Activated B cell treated with CpG ODN at 0.5 μM for 24 hours (primary cell): Measurements from ENCODE around the gene CD80. TPM values are rescaled to one million over a fixed set of nuclear protein-coding genes. Genes with fewer than 3 reads are reported as not detected.
A peak's percentile ranks its signal among the peaks of the same experiment; 100 is the strongest.
"Not testable (repeated sequence)": the region's sequence is repeated elsewhere in the genome, so short reads cannot be mapped to it uniquely, and the experiment has no call there.

ENCODE experiments used
- ATAC-seq: fragments of 200-7000 bp; cut with Tn5 transposase; one replicate; pipeline ENCODE4 v1.10.0; 2021; ENCODE audit warnings: low read depth, mild to moderate bottlenecking, moderate library complexity
- CTCF ChIA-PET: fragments of 350-600 bp; sonication (Branson Sonifier 250); formaldehyde crosslinking; loops from one replicate; lab custom pipeline; 2021; ENCODE audit warnings: antibody characterized with exemption; lab: Charles Lee
- POLR2A ChIA-PET: fragments of 350-600 bp; sonication (Branson Sonifier 250); formaldehyde crosslinking; loops from one replicate; lab custom pipeline; 2021; ENCODE audit warnings: antibody characterized with exemption; lab: Charles Lee
- DNase-seq: peaks from one replicate; pipeline ENCODE4 v3.0.0; 2022
- H3K27ac Mint-ChIP-seq: one replicate; pipeline ENCODE4 v1.8.0; 2020; ENCODE audit warnings: mixed read lengths
- H3K27me3 Mint-ChIP-seq: one replicate; pipeline ENCODE4 v1.8.0; 2021; ENCODE audit warnings: mixed read lengths
- H3K36me3 Mint-ChIP-seq: one replicate; pipeline ENCODE4 v1.8.0; 2021; ENCODE audit warnings: low read depth, mixed read lengths
- H3K4me1 Mint-ChIP-seq: one replicate; pipeline ENCODE4 v1.8.0; 2021; ENCODE audit warnings: mixed read lengths
- H3K4me3 Mint-ChIP-seq: one replicate; pipeline ENCODE4 v1.8.0; 2020; ENCODE audit warnings: mild to moderate bottlenecking, mixed read lengths
- H3K9me3 Mint-ChIP-seq: one replicate; pipeline ENCODE4 v1.8.0; 2020; ENCODE audit warnings: mixed read lengths
- intact Hi-C: fragments of 100-400 bp; cut with micrococcal nuclease; formaldehyde crosslinking; loops from one replicate; pipeline ENCODE4 v1.15.1; 2024
- total RNA-seq: library from RNA; stranded (reverse); gene quantifications from 2 replicates; pipeline ENCODE4 v1.2.3, GENCODE V29; 2022
- TF ChIP-seq, protein P1 (sequence below): fragments of 200-600 bp; IDR thresholded peaks from one replicate; pipeline ENCODE4 v1.8.0; 2022; ENCODE audit warnings: antibody characterized with exemption, mild to moderate bottlenecking

CD80 gene
- total RNA-seq, 1 donor from 2014 or later: 88.1 TPM

DNA sequence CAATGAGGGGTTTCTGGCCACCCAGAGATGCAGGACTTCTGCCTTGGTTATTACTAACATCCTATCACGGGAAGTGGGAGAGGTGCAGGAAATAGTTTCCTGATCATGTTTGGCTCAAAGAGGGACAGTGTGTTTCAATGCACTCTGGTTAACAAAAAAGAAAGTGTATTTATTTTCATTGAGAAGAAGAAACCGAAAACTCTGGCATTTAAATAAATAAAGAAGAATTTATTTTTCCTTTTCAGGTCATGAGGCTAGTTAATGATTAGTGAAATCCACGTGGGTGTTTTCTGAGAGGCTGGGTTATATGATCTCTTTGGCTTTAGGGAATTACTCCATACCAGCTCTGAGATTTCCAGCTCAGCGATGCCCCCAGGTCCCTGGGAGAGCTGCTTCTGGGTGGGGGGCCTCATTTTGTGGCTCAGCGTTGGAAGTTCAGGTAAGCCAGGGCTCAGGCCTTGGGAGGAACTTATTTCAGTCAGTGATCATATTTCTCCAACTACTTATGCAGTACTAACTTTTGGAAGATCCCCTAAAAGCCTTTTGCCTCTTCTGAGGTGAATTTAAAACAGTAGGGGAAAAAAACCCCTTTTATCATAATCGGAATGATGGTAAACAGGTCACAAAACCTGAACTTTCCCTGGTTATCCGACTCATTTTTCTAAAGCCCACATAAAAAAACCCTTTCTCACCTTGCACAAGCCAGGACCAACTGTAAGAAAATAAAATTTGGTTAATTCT lies 38.3 kb upstream of the CD80 start, which contains the start of gene PLA1A:
TSS of gene PLA1A (plus strand) at position 338 of the 741 bp plus-strand sequence. CDS start at position 367, 29 bp downstream.
- Mint-ChIP-seq H3K27me3 (no peaks in the 10 kb centered on the region), H3K4me3 (peak within 1 kb of the TSS; percentile 0), H3K9me3 (no peaks in the 10 kb centered on the region), H3K27ac (peak within 1 kb of the TSS; percentile 27), H3K36me3 (no peaks in the 10 kb centered on the region), H3K4me1 (peaks cover 47% of the 10 kb centered on the region)
- intact Hi-C loops: loop anchor here (2.0 kb wide), 1 partner anchor 19 kb away; the partner anchor contains the start of gene ADPRH
- no peak for ATAC-seq
- CTCF ChIA-PET: interaction anchor here (0.9 to 1.3 kb wide), 2 partner anchors 11 to 38 kb away, joined by 3 read pairs; partner anchors contain the start of gene CD80
- POLR2A ChIA-PET: no interaction called here
- no peak for DNase-seq
- TF ChIP-seq, protein P1, sequence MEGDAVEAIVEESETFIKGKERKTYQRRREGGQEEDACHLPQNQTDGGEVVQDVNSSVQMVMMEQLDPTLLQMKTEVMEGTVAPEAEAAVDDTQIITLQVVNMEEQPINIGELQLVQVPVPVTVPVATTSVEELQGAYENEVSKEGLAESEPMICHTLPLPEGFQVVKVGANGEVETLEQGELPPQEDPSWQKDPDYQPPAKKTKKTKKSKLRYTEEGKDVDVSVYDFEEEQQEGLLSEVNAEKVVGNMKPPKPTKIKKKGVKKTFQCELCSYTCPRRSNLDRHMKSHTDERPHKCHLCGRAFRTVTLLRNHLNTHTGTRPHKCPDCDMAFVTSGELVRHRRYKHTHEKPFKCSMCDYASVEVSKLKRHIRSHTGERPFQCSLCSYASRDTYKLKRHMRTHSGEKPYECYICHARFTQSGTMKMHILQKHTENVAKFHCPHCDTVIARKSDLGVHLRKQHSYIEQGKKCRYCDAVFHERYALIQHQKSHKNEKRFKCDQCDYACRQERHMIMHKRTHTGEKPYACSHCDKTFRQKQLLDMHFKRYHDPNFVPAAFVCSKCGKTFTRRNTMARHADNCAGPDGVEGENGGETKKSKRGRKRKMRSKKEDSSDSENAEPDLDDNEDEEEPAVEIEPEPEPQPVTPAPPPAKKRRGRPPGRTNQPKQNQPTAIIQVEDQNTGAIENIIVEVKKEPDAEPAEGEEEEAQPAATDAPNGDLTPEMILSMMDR: no peak

DNA sequence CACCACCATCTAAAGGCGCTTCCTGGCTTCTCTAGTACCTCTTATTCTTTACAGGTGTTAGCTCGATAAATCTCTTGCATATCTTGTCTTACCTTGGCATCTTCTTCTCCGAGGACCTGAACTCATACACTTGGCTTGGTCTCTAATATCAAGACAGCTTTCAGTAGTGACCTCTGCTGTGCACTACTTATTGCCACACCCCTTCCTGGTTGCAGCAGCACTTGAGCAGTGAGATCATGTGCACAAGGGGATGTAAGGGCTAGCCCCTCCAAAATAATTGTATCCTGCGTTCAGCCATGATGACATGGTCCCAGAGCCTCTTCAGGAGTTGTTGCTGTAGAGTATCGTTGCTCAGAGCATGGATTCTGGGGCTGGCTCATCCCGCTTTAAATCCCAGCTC lies 37.0 kb upstream of the CD80 start:
- no peak for DNase-seq
- ATAC-seq: no peak
- no peaks in the 10 kb centered on the region for H3K27me3 Mint-ChIP-seq
- TF ChIP-seq, protein P1: no peak
- H3K4me1 Mint-ChIP-seq: peaks cover 47% of the 10 kb centered on the region
- intact Hi-C loops: loop anchor here (2.0 kb wide), 1 partner anchor 18 kb away; the partner anchor contains the start of gene ADPRH
- no peaks in the 10 kb centered on the region for H3K36me3 Mint-ChIP-seq
- H3K27ac Mint-ChIP-seq: no peak overlapping the region
- H3K9me3 Mint-ChIP-seq: no peaks in the 10 kb centered on the region
- H3K4me3 Mint-ChIP-seq: no peak overlapping the region
- ChIA-PET POLR2A (interaction anchor here (1.0 to 1.2 kb wide), 2 partner anchors 8 to 58 kb away, joined by 3 to 4 read pairs; no protein-coding TSS in a partner anchor), CTCF (interaction anchor here (0.9 to 1.3 kb wide), 2 partner anchors 9 to 36 kb away, joined by 3 read pairs; partner anchors contain the start of gene CD80)

DNA sequence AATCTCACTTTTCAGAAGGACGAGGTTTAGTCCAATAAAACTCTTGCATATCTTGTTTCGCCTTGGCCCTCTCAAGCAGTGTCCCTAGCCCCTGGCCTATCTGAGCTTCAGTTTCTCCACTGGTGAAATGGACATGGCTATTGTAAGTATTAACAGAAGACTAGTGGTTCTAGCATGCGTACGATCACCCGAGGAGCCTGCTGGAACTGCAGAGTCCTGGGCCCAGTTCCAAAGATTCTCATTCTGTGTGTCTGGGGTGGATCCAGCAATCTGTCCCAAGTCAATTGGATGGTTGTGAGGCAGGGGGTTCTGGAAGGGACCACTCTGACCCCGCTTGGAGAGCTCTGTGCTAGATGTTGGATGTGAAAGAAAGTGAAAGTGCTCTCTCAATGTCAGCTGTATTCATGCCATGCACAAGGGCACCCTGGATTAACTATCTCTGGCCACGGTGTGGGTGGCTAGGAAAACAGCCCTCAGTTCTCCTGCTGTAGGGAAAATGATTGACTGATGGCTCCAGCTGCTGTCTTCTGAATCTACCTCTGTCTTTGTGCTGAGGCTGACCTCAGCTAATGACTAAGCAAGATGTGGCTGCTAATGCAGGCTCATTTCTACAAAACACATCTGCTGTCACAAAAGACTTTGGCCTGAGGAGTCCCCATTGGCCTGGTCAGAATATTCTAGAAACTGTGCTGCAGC lies 36.4 kb upstream of the CD80 start:
- peaks cover 43% of the 10 kb centered on the region for H3K4me1 Mint-ChIP-seq
- ChIA-PET CTCF (no interaction called here), POLR2A (interaction anchor here (1.0 to 1.2 kb wide), 2 partner anchors 8 to 57 kb away, joined by 3 to 4 read pairs; no protein-coding TSS in a partner anchor)
- peaks cover under 1% of the 10 kb centered on the region for H3K36me3 Mint-ChIP-seq
- no peaks in the 10 kb centered on the region for H3K27me3 Mint-ChIP-seq
- DNase-seq (no peak), ATAC-seq (no peak)
- TF ChIP-seq, protein P1: no peak
- peak overlapping the region; percentile 36 for H3K27ac Mint-ChIP-seq
- H3K9me3 Mint-ChIP-seq: no peaks in the 10 kb centered on the region
- no peak overlapping the region for H3K4me3 Mint-ChIP-seq
- intact Hi-C loops: loop anchor here (2.0 kb wide), 1 partner anchor 17 kb away; the partner anchor contains the start of gene ADPRH

DNA sequence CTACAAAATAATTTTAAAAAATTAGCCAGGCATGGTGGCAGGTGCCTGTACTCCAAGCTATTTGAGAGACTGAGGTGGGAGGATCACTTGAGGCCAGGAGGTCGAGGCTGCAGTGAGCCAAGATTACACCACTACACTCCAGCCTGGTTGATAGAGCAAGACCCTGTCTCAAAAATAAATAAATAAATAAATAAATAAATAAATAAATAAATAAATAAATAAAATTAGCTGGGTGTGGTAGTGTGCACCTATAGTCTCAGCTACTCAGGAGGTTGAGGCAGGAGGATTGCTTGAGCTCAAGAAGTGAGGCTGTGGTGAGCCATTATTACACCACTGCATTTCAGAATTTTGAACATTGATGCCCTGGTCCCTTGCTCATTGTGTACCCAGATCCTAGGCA lies 35.5 kb upstream of the CD80 start:
- H3K27me3 Mint-ChIP-seq, ATAC-seq, H3K27ac Mint-ChIP-seq, H3K36me3 Mint-ChIP-seq, DNase-seq, CTCF ChIA-PET, intact Hi-C loops, H3K9me3 Mint-ChIP-seq, H3K4me3 Mint-ChIP-seq, POLR2A ChIA-PET: not testable (repeated sequence)
- H3K4me1 Mint-ChIP-seq: peaks cover 36% of the 10 kb centered on the region

DNA sequence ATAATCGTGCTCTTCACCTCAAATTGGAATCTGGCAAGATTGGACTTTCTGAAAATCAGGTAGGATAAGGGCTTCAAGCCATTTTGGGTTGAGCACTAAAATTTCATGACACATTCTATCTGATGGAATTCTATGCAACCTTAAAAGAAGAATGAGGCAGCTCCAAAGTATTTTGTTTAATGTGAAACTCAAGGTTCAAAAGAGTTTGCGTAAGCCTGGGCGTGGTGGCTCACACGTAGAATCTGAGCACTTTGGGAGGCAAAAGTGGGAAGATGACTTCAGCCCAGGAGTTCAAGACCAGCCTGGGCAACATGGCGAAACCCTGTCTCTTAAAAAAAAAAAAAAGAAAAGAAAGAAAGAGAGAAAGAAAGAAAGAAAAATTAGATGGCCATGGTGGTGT lies 34.7 kb upstream of the CD80 start:
- H3K27ac Mint-ChIP-seq: no peak overlapping the region
- ChIA-PET CTCF (no interaction called here), POLR2A (no interaction called here)
- intact Hi-C loops: no loop called here
- peaks cover 12% of the 10 kb centered on the region for H3K36me3 Mint-ChIP-seq
- TF ChIP-seq, protein P1: no peak
- H3K9me3 Mint-ChIP-seq: no peaks in the 10 kb centered on the region
- H3K4me1 Mint-ChIP-seq: peaks cover 38% of the 10 kb centered on the region
- H3K4me3 Mint-ChIP-seq: no peak overlapping the region
- DNase-seq: no peak
- H3K27me3 Mint-ChIP-seq: no peaks in the 10 kb centered on the region
- no peak for ATAC-seq
